ENCODE measurements around the gene MAGED2. TPM values are rescaled to one million over a fixed set of nuclear protein-coding genes. Genes with fewer than 3 reads are reported as not detected.

Gene MAGED2
- total and polyA plus RNA-seq, 10 of the 15 experiments (the other 5 are each of a cell fraction or from before 2014, with no cell fraction given): 25.6 to 47.8 (median 38.4) TPM

DNA sequence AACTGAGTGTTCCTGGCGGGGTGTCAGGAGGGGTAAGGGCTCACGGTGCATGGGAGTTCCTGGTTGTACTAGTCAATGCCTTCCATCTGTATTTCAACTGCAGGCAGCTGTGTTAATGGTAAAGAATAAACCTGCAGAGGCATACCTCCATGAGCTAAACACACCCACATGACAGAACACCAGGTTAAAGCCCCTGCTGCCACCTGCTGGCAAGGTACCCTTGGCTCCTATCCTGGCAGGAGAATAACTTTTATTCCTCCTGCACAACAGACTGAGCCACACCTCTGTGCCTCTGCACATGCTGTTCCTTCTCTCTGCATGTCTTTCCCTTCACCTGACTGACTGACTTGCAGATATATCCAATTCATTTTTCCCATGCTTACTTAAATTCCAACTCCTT is 20.6 kb upstream of the MAGED2 start:
- Histone ChIP-seq H3K4me2 (ENCODE audit: control insufficient read depth, insufficient read depth) (no peak overlapping the region), H3K27me3 (replicated peaks in 1 of 2; ENCODE audit: control insufficient read depth in 2 of 2, insufficient read depth in 2 of 2, low read length in 1 of 2) (no peaks in the 10 kb centered on the region; a peak in 1 of 4 replicates), H3K4me1 (ENCODE audit: control insufficient read depth, insufficient read depth, low read length) (no peaks in the 10 kb centered on the region), H3K9ac (ENCODE audit: control insufficient read depth, insufficient read depth, low read length) (no peak overlapping the region), H4K20me1 (ENCODE audit: control insufficient read depth, insufficient read depth) (no peaks in the 10 kb centered on the region), H3K9me3 (replicated peaks; ENCODE audit: control insufficient read depth, insufficient read depth, low read length) (no peaks in the 10 kb centered on the region), H2AFZ (ENCODE audit: control insufficient read depth, low read depth, low read length) (no peak overlapping the region), H3K36me3 (ENCODE audit: control insufficient read depth in 2 of 2, insufficient read depth in 2 of 2, low read length in 1 of 2) (no peaks in the 10 kb centered on the region), H3K27ac (ENCODE audit: control insufficient read depth, insufficient read depth) (no peak overlapping the region), H3K4me3 (no peak overlapping the region), H3K79me2 (ENCODE audit: control insufficient read depth, insufficient read depth, low read length) (no peaks in the 10 kb centered on the region)
- peak; percentile 13 for FAIRE-seq
- 57% methylated on average over 2 of the region's 2 CpGs for WGBS (ENCODE audit: insufficient coverage, insufficient replicate concordance, low lambda C conversion rate, missing lambda C conversion rate)
- DNase-seq (ENCODE audit: low read depth, low spot score): no peak
- TF ChIP-seq RAD21 (IDR thresholded peaks at IDR 0.05; ENCODE audit: insufficient read depth, low read depth, low read length): peak; percentile 43
- TF ChIP-seq RB1 (IDR thresholded peaks at IDR 0.05; ENCODE audit: borderline replicate concordance): no peak
- TF ChIP-seq EED (IDR thresholded peaks at IDR 0.05; ENCODE audit: low read depth): no peak
- TF ChIP-seq KLF5 (IDR thresholded peaks at IDR 0.05; ENCODE audit: partially characterized antibody): no peak
- TF ChIP-seq HDAC6 (IDR thresholded peaks at IDR 0.05; ENCODE audit: unreplicated experiment): no peak
- TF ChIP-seq ZNF207 (IDR thresholded peaks at IDR 0.05; ENCODE audit: borderline replicate concordance): no peak
- TF ChIP-seq SMC3 (IDR thresholded peaks at IDR 0.05; ENCODE audit: borderline replicate concordance, low read length): peak; percentile 41; the same call in 1 of the 2 replicates
- no peak for TF ChIP-seq TCF7 (IDR thresholded peaks at IDR 0.05; ENCODE audit: borderline replicate concordance)
- TF ChIP-seq CTCF (IDR thresholded peaks at IDR 0.05 in 2 of 3, conservative IDR thresholded peaks at IDR 0.05 in 1 of 3; ENCODE audit: control insufficient read depth in 2 of 3, extremely low read depth in 1 of 3, insufficient read depth in 1 of 3, low read depth in 3 of 3, low read length in 3 of 3): peak; percentile 20 to 42 (median 33); a peak in 3 of 6 replicates
- TF ChIP-seq RAD51 (IDR thresholded peaks at IDR 0.05): no peak
- TF ChIP-seq FOXM1 (IDR thresholded peaks at IDR 0.05; ENCODE audit: low read depth, low read length): no peak
- no TSS peak for BruUV-seq (replicated peaks)
- CTCF ChIA-PET: interaction anchor here (0.6 to 2.3 kb wide), 9 partner anchors 10 to 1475 kb away, joined by 3 to 18 read pairs (median 3); no protein-coding TSS in a partner anchor
- in situ Hi-C loops (cut with MboI): no loop called here
- SMC1A ChIA-PET (ENCODE audit: uncharacterized antibody, unreplicated experiment): interaction anchor here (0.6 to 1.0 kb wide), 3 partner anchors 147 to 1477 kb away, joined by 3 to 4 read pairs (median 3); no protein-coding TSS in a partner anchor
- POLR2A ChIA-PET: no interaction called here
- RAD21 ChIA-PET (ENCODE audit: unreplicated experiment): interaction anchor here (0.6 to 1.0 kb wide), 4 partner anchors 9 to 744 kb away, joined by 3 to 9 read pairs (median 3); no protein-coding TSS in a partner anchor
- intact Hi-C loops (cut with micrococcal nuclease; ENCODE audit: unreplicated experiment): loop anchor here (1.0 kb wide), 1 partner anchor 147 kb away; no protein-coding TSS in a partner anchor
- ATAC-seq: peak; percentile 89

Data from GM12878 (cell line).